Tibial nerve (tissue), 3 donors: ENCODE data around the gene CFAP20DC.

Experiments
- POLR2A ChIP-seq, 2 donors: fragments of 450-650 bp; IDR thresholded peaks; one replicate each; pipeline ENCODE4 v1.6.1; 2017; ENCODE audit warnings: antibody characterized with exemption in 2 of 2, mild to moderate bottlenecking in 2 of 2, moderate library complexity in 2 of 2
- TF ChIP-seq, protein P1 (sequence below), 5 experiments: fragments of 200-600 bp in 3 of 5; fragments of 450-650 bp in 2 of 5; sonication (generic) in 3 of 5; IDR thresholded peaks; one replicate each; pipeline ENCODE4 v1.5.1; 2016 to 2019; ENCODE audit warnings: antibody characterized with exemption in 5 of 5, mild to moderate bottlenecking in 3 of 5, moderate library complexity in 2 of 5

DNA sequence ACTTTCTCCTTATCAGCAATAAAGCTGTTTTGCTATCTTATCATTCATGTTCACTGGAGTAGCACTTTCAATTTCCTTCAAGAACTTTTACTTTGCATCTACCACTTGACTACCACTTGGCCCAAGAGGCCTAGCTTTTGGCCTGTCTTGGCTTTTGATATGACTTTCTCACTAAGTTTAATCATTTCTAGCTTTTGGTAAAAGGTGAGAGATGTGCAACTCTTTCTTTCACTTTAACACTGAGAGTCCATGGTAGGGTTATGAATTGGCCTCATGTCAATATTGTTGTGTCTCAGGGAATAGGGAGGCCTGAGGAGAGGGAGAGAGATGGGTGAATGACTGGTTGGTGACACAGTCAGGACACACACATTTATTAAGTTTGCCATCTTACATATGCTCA is 352.3 kb downstream of the CFAP20DC start:
- TF ChIP-seq POLR2A (IDR thresholded peaks at IDR 0.05), result no peak
- TF ChIP-seq, protein P1, sequence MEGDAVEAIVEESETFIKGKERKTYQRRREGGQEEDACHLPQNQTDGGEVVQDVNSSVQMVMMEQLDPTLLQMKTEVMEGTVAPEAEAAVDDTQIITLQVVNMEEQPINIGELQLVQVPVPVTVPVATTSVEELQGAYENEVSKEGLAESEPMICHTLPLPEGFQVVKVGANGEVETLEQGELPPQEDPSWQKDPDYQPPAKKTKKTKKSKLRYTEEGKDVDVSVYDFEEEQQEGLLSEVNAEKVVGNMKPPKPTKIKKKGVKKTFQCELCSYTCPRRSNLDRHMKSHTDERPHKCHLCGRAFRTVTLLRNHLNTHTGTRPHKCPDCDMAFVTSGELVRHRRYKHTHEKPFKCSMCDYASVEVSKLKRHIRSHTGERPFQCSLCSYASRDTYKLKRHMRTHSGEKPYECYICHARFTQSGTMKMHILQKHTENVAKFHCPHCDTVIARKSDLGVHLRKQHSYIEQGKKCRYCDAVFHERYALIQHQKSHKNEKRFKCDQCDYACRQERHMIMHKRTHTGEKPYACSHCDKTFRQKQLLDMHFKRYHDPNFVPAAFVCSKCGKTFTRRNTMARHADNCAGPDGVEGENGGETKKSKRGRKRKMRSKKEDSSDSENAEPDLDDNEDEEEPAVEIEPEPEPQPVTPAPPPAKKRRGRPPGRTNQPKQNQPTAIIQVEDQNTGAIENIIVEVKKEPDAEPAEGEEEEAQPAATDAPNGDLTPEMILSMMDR (IDR thresholded peaks at IDR 0.05), result no peak
